HG03565 (cell line): Measurements from ENCODE around the gene KIF13A.
"Not testable (repeated sequence)": the region's sequence is repeated elsewhere in the genome, so short reads cannot be mapped to it uniquely, and the experiment has no call there.

Experiments used
- ATAC-seq: cut with Tn5 transposase; IDR thresholded peaks from one replicate; pipeline ENCODE4 v1.9.1; 2021; ENCODE audit warnings: mild to moderate bottlenecking, moderate library complexity; ENCODE audit not compliant: unreplicated experiment

KIF13A gene

DNA sequence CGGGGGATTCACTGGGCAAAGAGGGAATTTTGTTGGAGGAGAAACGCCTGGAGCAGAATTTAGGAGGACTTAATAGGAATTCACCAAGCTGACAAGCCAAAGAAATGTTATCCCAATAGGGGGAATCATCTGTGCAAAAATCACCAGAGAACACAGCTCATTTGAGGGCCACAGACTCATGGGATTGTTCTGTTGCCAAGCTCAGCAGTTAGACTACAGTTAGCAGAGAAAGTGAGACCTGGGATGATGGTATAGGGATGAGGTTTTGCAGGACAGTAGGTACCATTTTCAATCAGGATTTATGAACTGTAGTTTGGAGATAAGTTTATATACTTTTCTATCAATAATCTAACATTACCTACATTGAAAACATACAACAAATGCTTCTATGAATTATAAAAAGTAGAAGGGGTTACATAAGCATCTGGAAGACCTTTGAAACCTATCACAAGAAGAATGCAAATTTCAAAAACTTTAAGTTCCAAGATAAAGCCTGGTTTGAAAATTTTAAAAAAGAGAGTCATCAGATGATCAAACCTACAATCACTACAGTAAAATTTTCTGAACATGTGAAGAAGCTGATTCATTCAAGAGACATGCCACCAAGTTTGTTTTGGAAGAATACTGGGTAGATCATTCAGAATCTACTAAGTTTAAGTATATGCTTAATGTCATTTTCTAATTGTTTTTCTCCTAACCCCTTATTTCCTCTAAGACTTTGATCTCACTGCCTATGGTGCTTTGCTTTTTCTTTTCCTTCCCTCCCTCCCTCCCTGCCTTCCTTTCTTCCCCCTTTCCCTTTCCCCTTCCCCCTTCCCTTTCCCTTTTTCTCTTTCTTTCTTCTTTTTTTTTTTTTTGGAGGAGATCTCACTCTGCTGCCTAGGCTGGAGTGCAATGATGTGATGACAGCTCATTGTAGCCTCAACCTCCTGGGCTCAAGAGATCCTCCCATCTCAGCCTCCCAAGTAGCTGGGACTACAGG is 81.5 kb downstream of the KIF13A start:
- no peak for ATAC-seq

GRCh38 chr6:17904491-17905120 is 82.8 kb downstream of the KIF13A start:
- ATAC-seq: no peak

- no peak for ATAC-seq
Measured at GRCh38 chr6:17902974-17903373, 84.5 kb downstream of the KIF13A start.

- ATAC-seq: no peak
Measured at GRCh38 chr6:17901493-17901892, 85.9 kb downstream of the KIF13A start.

DNA sequence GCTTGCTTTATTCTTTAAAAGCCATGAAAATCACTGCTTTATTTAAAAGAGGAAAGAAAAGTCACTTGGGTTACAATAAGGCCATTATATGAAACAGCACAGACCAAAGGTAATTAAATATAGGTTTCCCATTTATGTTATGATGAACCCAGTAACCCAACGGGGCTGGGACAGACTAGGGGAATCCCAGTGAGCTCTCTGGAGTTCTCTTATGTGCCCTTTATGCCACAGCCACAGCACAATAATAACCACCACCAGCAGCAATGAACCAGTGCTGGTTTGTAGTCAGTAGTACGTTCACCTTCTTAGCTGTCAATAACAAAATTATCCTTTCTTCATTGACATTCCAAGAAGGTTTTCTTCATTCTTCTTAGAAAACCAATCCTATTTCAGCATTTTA is 87.4 kb downstream of the KIF13A start:
- ATAC-seq: no peak

DNA sequence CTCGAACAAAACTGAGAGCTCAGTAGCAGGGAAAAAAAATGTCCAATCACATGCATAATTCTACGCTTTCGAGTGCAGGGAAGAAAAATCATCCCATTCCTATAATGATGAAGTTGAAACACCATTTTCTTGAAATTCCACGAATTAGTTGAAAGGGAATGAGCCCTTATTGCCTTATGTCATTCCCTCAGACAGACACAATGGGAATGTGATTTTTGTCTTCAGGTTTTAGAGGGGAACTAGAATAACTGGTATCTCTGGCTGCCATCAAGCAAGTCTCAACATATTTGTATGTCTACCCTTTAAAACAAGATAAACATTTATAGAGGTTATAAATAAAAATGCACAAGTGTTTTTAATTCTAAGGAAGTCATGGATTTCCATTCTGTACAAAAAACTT is 87.9 kb downstream of the KIF13A start:
- no peak for ATAC-seq

DNA sequence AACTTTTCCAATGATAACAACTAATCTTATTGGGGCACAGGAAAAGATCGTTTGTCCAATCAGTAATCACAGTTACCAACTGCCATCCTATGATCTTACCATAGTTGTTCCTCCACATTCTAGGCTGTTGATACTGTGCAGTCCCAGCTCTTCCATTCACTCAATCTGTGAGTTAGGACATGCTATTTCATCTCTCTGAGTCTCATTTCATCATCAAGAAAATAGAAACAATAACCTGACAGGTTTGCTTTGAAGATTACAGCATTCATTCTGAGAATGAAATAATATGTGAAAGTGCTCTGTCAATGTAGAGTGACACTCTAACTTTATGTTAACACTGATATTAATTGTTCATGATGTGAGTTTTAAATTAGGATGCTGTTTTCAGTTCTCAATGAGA is 89.8 kb downstream of the KIF13A start:
- ATAC-seq: no peak

- no peak for ATAC-seq
Measured at GRCh38 chr6:17894905-17895304, 92.5 kb downstream of the KIF13A start.

- ATAC-seq: no peak
Measured at GRCh38 chr6:17894191-17894590, 93.2 kb downstream of the KIF13A start.

- ATAC-seq: no peak
Measured at GRCh38 chr6:17892097-17892686, 95.2 kb downstream of the KIF13A start.

GRCh38 chr6:17890309-17890708 is 97.1 kb downstream of the KIF13A start:
- ATAC-seq: no peak

DNA sequence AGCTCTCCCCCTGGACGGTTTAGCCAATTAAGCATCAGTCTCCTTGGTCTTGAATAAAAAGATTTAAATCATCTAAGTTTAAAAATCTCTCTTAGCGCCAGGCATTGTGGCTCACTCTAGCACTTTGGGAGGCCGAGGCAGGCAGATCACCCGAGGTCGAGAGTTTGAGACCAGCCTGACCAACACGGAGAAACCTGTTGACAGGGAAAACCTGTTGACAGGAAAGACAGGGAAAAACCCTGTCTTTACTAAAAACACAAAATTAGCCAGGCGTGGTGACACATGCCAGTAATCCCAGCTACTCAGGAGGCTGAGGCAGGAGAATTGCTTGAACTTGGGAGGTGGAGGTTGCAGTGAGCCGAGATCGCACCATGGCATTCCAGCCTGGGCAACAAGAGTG is 97.7 kb downstream of the KIF13A start:
- not testable (repeated sequence) for ATAC-seq

GRCh38 chr6:17886891-17887290 is 100.5 kb downstream of the KIF13A start:
- no peak for ATAC-seq

DNA sequence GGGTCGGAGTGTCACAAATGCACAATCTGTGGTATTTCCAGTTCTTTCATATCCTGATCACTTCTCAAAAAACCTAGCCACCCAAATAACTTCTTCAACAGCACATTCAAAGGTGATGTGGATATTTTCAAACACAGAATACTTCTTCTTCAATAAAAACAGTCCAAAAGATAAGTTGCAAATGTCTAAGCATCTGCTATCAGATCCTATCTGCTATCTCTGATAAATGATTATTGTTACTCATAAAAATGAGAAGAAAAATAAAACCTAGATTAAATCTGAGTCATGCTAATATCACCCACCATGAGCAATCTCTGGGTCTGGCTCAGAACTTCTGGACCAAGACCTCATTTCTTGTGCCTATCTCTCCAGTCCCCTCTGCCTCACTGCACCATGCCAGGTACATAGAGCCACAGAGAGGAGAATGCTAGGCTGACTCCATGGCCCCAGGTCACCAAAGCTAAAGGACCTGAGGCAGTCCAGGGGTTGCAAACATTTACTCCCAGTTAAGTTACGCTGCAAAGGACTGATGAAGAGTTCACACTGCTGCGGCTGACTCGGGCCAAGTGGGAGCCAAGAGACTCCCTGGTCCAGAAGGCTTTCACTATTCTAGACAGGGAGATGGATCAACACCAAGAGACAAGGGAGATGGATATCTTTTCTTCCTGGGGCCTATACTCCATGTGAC is 101.4 kb downstream of the KIF13A start:
- no peak for ATAC-seq

DNA sequence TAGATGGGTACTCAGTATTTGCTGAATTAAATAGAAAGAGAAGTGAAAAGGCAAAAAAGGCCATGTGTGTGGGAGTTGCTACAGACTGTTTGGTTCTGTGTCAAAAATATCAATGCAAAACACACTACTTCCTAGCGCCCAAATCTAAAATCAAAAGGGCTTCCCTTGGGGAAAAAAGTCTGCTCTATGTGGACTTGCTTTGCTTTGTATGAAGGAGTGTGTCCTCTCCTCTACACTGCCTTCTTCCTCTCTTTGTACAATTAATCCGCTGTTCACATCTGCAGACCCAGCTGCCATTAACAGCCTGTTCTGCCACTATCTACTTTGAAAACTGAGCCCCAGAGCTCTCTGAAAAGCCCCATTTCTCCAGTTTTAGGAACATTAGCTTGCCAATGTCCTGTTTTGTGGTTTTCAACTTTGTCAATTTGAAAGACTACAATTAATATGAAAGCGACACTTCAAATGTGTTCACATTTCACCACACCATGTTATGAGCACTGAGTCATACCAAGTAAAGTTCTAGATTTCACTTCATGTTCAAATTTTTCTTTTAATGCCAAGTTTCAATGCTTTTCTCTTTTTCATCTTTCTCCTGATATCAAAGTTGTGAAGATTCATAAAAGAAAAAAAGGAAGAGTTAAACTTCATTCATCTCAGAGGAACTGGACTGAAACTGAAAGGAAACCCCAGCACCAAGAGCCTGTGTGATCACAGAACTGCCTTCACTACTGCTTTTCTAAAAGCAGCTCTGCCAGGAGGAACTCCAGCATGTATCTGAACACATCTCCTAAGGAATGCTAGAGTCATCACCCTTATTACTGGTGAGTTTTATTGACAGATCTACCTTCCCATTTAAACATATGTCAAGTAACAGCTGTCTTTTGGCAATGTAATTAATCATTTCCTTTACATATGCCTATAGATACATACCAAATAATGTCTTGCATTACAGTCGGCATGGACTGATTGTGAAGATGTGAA is 102.6 kb downstream of the KIF13A start:
- ATAC-seq: peak; percentile 80

DNA sequence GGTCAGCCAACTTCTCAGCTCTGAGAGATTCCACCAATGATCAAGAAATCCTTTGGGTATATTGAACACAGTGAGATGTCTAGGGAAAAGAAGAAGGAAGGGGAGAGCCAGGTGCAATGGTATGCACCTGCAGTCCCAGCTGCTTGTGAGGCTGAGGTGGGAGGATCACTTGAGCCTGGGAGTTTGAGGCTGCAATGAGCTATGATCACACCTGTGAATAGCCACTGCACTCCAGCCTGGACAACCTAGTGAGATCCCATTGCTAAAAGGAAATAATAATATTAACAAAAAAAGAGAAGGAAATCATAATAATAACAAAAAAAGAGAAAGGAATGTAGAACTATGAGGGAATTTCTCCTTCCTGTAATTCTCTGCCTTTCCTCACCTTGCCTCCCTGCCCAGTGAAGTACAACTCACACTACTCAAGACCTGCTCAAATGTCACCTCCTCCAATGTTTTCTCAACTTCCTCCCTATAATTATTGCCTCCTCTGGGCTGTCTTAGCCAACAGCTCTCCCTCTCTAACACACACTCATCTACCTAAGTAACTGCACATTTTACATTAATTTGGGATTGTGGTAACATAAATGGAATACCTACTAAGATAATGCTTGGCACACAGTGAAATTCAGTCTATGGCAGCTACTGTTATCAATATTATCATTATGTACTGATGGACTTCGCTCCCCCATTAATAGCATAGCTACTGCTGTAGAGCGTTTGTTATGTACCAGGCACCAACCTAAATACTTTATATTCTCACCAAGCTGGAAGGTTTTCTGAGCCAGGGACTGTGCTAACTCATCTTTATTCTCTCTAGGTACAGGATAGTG is 103.6 kb downstream of the KIF13A start:
- ATAC-seq: no peak

DNA sequence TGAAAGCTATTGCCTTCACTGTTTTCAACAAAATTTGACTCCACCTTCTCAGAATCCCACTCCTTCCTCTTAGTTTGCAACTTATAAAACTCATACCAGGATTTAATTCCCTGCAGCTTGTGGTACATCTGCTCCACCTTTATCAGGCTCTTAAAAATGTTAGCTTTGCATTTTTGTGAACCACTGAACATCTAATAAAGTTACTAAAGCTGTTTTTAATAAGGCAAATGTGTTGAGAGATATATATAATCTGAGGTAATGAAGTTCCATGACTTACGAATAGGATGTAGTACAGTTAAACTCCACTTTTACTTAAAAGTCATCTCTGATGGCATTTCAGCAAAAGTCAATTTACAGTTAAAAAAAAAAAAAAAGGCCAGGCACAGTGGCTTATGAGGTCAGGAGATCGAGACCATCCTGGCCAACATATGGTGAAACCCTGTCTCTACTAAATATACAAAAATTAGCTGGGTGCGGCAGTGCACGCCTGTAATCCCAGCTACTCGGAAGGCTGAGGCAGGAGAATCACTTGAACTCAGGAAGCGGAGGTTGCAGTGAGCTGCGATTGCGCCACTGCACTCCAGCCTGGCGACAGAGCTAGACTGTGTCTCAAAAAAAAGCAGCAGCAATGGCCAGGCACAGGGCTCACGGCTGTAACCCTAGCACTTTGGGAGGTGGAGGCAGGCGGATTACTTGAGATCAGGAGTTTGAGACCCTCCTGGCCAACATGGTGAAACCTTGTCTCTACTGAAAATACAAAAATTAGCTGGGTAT is 106.2 kb downstream of the KIF13A start:
- no peak for ATAC-seq

- no peak for ATAC-seq
Measured at GRCh38 chr6:17879184-17879583, 108.3 kb downstream of the KIF13A start.
